ENCODE measurements around the gene CARM1. TPM values are rescaled to one million over a fixed set of nuclear protein-coding genes. Genes with fewer than 3 reads are reported as not detected.

Gene CARM1
- total RNA-seq, 1 experiment from 2014 or later = 103 TPM

DNA sequence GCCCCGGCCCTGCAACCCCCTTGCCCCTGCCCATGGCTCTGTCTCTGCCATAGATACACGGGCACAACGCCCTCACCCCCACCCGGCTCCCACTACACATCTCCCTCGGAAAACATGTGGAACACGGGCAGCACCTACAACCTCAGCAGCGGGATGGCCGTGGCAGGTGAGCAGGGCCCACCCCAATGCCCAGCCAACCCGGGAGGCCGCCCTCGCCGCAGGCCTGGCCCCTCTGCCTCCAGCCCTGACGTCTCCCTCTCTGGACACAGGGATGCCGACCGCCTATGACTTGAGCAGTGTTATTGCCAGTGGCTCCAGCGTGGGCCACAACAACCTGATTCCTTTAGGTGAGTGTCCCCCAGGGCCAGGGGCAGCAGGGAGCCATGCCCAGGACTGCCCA lies 49.4 kb downstream of the CARM1 start:
- Histone ChIP-seq H3K4me2 (ENCODE audit: low read length) (no peak overlapping the region), H3K4me3 (replicated peaks in 1 of 2; ENCODE audit: low read depth in 1 of 2, low read length in 2 of 2) (no peak overlapping the region), H3K9me2 (ENCODE audit: insufficient read depth) (no peaks in the 10 kb centered on the region), H2AFZ (ENCODE audit: low read depth, low read length, poor library complexity, severe bottlenecking) (no peak overlapping the region), H3K9ac (ENCODE audit: low read length) (no peak overlapping the region), H3K27me3 (ENCODE audit: insufficient read depth, low read length) (no peaks in the 10 kb centered on the region), H3K27ac (ENCODE audit: low read depth, low read length) (no peak overlapping the region), H3K4me1 (ENCODE audit: control insufficient read depth in 1 of 2, insufficient read depth in 2 of 2, low read length in 2 of 2) (peaks cover 0 to 3% of the 10 kb centered on the region in 2 experiments; a peak in 2 of 4 replicates), H3K36me3 (ENCODE audit: control insufficient read depth in 1 of 2, insufficient read depth in 2 of 2, low read length in 2 of 2) (peaks cover 20 to 26% of the 10 kb centered on the region in 2 experiments), H4K20me1 (ENCODE audit: insufficient read depth) (no peaks in the 10 kb centered on the region), H3K9me3 (ENCODE audit: control insufficient read depth in 1 of 2, insufficient read depth in 1 of 2, low read depth in 1 of 2, low read length in 2 of 2) (no peaks in the 10 kb centered on the region), H3K79me2 (ENCODE audit: insufficient read depth, low read length) (no peaks in the 10 kb centered on the region)
- no peak for DNase-seq (ENCODE audit: low read depth, low spot score)
- intact Hi-C loops (cut with micrococcal nuclease) = no loop called here
- no TSS peak for BruUV-seq (replicated peaks)
- no peak for TF ChIP-seq ZNF274 (IDR thresholded peaks at IDR 0.05; ENCODE audit: low read depth, low read length)
- TF ChIP-seq POLR2AphosphoS5 (IDR thresholded peaks at IDR 0.05; ENCODE audit: low read depth, low read length) = peak; percentile 24; the same call in 1 of the 2 replicates
- TF ChIP-seq JUND (IDR thresholded peaks at IDR 0.05) = no peak
- TF ChIP-seq ZFX (IDR thresholded peaks at IDR 0.05) = no peak
- TF ChIP-seq SP1 (IDR thresholded peaks at IDR 0.05; ENCODE audit: low read depth) = no peak
- TF ChIP-seq SIN3A (IDR thresholded peaks at IDR 0.05; ENCODE audit: low read depth) = no peak
- RAD21 ChIA-PET (ENCODE audit: low non-redundant PET in 1 of 2, low total read pairs in 2 of 2, uncharacterized antibody in 2 of 2, unreplicated experiment in 2 of 2) = no interaction called here
- POLR2A ChIA-PET = no interaction called here
- CTCF ChIA-PET = no interaction called here
- ATAC-seq = no peak

DNA sequence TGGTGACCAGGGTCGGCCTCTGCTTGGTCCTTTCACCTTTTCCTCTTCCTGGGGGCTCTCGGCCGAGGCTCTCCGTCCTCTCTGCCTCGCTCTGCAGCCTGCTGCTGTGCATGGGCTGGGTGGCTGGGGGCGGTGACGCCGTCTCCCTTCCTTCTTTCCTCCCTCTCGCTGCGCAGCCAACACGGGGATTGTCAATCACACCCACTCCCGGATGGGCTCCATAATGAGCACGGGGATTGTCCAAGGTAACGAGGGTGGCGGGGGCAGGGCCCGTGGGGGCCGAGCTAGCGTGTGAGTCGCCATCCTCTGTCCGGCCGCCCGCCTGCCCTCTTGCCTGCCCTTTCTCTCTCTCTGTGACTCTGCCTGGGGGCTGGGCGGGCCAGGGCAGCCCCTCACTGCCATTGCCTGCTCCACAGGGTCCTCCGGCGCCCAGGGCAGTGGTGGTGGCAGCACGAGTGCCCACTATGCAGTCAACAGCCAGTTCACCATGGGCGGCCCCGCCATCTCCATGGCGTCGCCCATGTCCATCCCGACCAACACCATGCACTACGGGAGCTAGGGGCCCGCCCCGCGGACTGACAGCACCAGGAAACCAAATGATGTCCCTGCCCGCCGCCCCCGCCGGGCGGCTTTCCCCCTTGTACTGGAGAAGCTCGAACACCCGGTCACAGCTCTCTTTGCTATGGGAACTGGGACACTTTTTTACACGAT lies 50.0 kb downstream of the CARM1 start:
- ATAC-seq (no peak), DNase-seq (ENCODE audit: low read depth, low spot score) (no peak)
- ChIA-PET CTCF (no interaction called here), RAD21 (ENCODE audit: low non-redundant PET in 1 of 2, low total read pairs in 2 of 2, uncharacterized antibody in 2 of 2, unreplicated experiment in 2 of 2) (no interaction called here), POLR2A (no interaction called here)
- H3K4me1 ChIP-seq (ENCODE audit: control insufficient read depth in 1 of 2, insufficient read depth in 2 of 2, low read length in 2 of 2) = no peaks in the 10 kb centered on the region
- intact Hi-C loops (cut with micrococcal nuclease) = no loop called here
- H4K20me1 ChIP-seq (ENCODE audit: insufficient read depth) = no peaks in the 10 kb centered on the region
- H3K9me2 ChIP-seq (ENCODE audit: insufficient read depth) = no peaks in the 10 kb centered on the region
- H3K27me3 ChIP-seq (ENCODE audit: insufficient read depth, low read length) = no peaks in the 10 kb centered on the region
- H3K9me3 ChIP-seq (ENCODE audit: control insufficient read depth in 1 of 2, insufficient read depth in 1 of 2, low read depth in 1 of 2, low read length in 2 of 2) = no peaks in the 10 kb centered on the region
- H3K9ac ChIP-seq (ENCODE audit: low read length) = no peak overlapping the region
- no peak overlapping the region for H3K4me3 ChIP-seq (replicated peaks in 1 of 2; ENCODE audit: low read depth in 1 of 2, low read length in 2 of 2)
- H3K36me3 ChIP-seq (ENCODE audit: control insufficient read depth in 1 of 2, insufficient read depth in 2 of 2, low read length in 2 of 2) = peaks cover 15 to 26% of the 10 kb centered on the region in 2 experiments
- no peak overlapping the region for H3K27ac ChIP-seq (ENCODE audit: low read depth, low read length)
- BruUV-seq (replicated peaks) = no TSS peak
- no peak overlapping the region for H3K4me2 ChIP-seq (ENCODE audit: low read length)
- H2AFZ ChIP-seq (ENCODE audit: low read depth, low read length, poor library complexity, severe bottlenecking) = no peak overlapping the region
- no peaks in the 10 kb centered on the region for H3K79me2 ChIP-seq (ENCODE audit: insufficient read depth, low read length)
- TF ChIP-seq, protein P1, sequence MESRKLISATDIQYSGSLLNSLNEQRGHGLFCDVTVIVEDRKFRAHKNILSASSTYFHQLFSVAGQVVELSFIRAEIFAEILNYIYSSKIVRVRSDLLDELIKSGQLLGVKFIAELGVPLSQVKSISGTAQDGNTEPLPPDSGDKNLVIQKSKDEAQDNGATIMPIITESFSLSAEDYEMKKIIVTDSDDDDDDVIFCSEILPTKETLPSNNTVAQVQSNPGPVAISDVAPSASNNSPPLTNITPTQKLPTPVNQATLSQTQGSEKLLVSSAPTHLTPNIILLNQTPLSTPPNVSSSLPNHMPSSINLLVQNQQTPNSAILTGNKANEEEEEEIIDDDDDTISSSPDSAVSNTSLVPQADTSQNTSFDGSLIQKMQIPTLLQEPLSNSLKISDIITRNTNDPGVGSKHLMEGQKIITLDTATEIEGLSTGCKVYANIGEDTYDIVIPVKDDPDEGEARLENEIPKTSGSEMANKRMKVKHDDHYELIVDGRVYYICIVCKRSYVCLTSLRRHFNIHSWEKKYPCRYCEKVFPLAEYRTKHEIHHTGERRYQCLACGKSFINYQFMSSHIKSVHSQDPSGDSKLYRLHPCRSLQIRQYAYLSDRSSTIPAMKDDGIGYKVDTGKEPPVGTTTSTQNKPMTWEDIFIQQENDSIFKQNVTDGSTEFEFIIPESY (IDR thresholded peaks at IDR 0.05; ENCODE audit: extremely low read depth, insufficient replicate concordance, low read length) = no peak
- TF ChIP-seq FOSL1 (IDR thresholded peaks at IDR 0.05; ENCODE audit: low read depth) (no peak), ZNF274 (IDR thresholded peaks at IDR 0.05; ENCODE audit: low read depth, low read length) (no peak), SIN3A (IDR thresholded peaks at IDR 0.05; ENCODE audit: low read depth) (no peak), SP1 (IDR thresholded peaks at IDR 0.05; ENCODE audit: low read depth) (no peak), TCF7L2 (IDR thresholded peaks at IDR 0.05; ENCODE audit: borderline replicate concordance, extremely low read depth, insufficient read depth, insufficient read length) (no peak), ZFX (IDR thresholded peaks at IDR 0.05) (no peak), JUND (IDR thresholded peaks at IDR 0.05) (no peak), RAD21 (IDR thresholded peaks at IDR 0.05; ENCODE audit: low read depth) (no peak), ELF1 (IDR thresholded peaks at IDR 0.05; ENCODE audit: borderline replicate concordance, low read depth) (no peak), YY1 (IDR thresholded peaks at IDR 0.05; ENCODE audit: extremely low read depth, insufficient replicate concordance, low read depth, low read length) (no peak), EZH2phosphoT487 (IDR thresholded peaks at IDR 0.05; ENCODE audit: borderline replicate concordance) (no peak), SRF (IDR thresholded peaks at IDR 0.05; ENCODE audit: low read depth) (no peak)
- TF ChIP-seq, protein P2, sequence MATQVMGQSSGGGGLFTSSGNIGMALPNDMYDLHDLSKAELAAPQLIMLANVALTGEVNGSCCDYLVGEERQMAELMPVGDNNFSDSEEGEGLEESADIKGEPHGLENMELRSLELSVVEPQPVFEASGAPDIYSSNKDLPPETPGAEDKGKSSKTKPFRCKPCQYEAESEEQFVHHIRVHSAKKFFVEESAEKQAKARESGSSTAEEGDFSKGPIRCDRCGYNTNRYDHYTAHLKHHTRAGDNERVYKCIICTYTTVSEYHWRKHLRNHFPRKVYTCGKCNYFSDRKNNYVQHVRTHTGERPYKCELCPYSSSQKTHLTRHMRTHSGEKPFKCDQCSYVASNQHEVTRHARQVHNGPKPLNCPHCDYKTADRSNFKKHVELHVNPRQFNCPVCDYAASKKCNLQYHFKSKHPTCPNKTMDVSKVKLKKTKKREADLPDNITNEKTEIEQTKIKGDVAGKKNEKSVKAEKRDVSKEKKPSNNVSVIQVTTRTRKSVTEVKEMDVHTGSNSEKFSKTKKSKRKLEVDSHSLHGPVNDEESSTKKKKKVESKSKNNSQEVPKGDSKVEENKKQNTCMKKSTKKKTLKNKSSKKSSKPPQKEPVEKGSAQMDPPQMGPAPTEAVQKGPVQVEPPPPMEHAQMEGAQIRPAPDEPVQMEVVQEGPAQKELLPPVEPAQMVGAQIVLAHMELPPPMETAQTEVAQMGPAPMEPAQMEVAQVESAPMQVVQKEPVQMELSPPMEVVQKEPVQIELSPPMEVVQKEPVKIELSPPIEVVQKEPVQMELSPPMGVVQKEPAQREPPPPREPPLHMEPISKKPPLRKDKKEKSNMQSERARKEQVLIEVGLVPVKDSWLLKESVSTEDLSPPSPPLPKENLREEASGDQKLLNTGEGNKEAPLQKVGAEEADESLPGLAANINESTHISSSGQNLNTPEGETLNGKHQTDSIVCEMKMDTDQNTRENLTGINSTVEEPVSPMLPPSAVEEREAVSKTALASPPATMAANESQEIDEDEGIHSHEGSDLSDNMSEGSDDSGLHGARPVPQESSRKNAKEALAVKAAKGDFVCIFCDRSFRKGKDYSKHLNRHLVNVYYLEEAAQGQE (IDR thresholded peaks at IDR 0.05; ENCODE audit: low read depth) = no peak
